ENCODE results near the gene TNNT2. TPM values are rescaled to one million over a fixed set of nuclear protein-coding genes. Genes with fewer than 3 reads are reported as not detected.

The TNNT2 gene
- total and polyA plus RNA-seq, 2 of the 4 experiments (the other 2 are of a cell fraction): 0.18 to 1.2 TPM

DNA sequence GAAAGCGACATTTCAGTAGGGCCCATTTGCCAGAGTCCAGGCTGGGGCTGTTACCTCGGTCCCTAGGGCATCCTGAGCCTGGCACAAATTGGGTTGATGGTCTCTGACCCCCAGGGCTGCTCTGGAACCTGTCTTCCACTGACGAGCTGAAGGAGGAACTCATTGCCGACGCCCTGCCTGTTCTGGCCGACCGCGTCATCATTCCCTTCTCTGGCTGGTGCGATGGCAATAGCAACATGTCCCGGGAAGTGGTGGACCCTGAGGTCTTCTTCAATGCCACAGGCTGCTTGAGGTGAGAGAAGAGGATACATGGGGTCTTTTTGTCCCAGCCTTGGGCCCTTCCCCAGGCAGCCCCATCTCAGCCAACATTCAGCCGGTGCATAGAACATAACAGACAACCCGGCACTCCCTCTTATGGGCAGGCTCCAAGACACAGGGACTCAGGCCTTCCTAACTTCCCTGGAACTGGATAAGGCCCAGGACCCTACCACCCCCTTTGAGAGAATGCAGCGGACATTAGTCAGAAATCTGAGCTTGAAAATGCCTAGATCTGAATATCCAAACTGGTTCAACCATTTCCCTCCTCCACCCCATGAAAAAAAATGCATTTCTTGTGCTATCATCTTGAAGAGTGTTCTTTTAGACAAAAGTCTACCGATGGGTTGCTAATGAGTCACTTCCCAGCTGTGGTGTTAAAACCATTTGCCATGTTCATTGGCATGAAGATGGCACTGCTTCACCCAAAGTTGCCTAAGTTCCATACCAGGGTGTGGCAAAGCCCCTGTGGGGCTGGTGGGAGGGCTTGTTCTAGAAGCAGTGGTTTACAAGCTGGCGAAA, 58.8 kb downstream of the TNNT2 start (continued):
- no peak for TF ChIP-seq MXI1 (IDR thresholded peaks at IDR 0.05; ENCODE audit: borderline replicate concordance, low read depth, low read length)

GRCh38 chr1:201317551-201317950, 59.9 kb downstream of the TNNT2 start:
- Histone ChIP-seq H2BK120ac (ENCODE audit: low read depth, low read length) (no peak overlapping the region), H4K5ac (ENCODE audit: low read depth, low read length) (no peak overlapping the region), H4K8ac (ENCODE audit: low read depth in 2 of 2, low read length in 2 of 2) (no peak overlapping the region), H4K20me1 (ENCODE audit: insufficient read depth, low read length) (no peaks in the 10 kb centered on the region), H3K9ac (ENCODE audit: low read depth, low read length) (no peak overlapping the region), H3K4ac (ENCODE audit: low read depth, low read length) (no peak overlapping the region), H2AK5ac (ENCODE audit: low read depth, low read length) (no peak overlapping the region), H3K9me3 (ENCODE audit: control insufficient read depth, insufficient read depth, low read length) (no peaks in the 10 kb centered on the region), H3K27me3 (ENCODE audit: control insufficient read depth, insufficient read depth, low read length) (peaks cover 79% of the 10 kb centered on the region), H3K79me1 (ENCODE audit: low read depth in 1 of 2, low read length in 2 of 2) (no peaks in the 10 kb centered on the region), H3K4me1 (ENCODE audit: control insufficient read depth, insufficient read depth, low read length) (no peaks in the 10 kb centered on the region), H2BK5ac (ENCODE audit: low read depth, low read length, poor library complexity, severe bottlenecking) (no peak overlapping the region), H3K36me3 (ENCODE audit: control insufficient read depth, insufficient read depth, low read length) (no peaks in the 10 kb centered on the region), H2AFZ (replicated peaks; ENCODE audit: low read length, poor library complexity) (no peak overlapping the region), H3K56ac (ENCODE audit: extremely low read depth, insufficient read depth, low read length) (no peak overlapping the region), H3K4me3 (ENCODE audit: insufficient read depth, low read depth, low read length) (no peak overlapping the region), H3K9me1 (ENCODE audit: insufficient read depth, low read length) (no peaks in the 10 kb centered on the region; the same call in 1 of the 2 replicates), H3K4me2 (ENCODE audit: low read depth, low read length) (no peak overlapping the region), H2BK20ac (ENCODE audit: low read depth, low read length) (no peak overlapping the region), H3K18ac (ENCODE audit: low read depth, low read length) (no peak overlapping the region), H4K91ac (ENCODE audit: insufficient read depth, low read depth, low read length) (no peak overlapping the region), H3K14ac (replicated peaks; ENCODE audit: low read depth, low read length) (no peak overlapping the region), H3K23ac (ENCODE audit: low read depth, low read length) (no peak overlapping the region), H2AK9ac (replicated peaks; ENCODE audit: low read depth, low read length, poor library complexity) (no peak overlapping the region), H3K27ac (ENCODE audit: insufficient read depth, low read length) (no peak overlapping the region), H2BK15ac (ENCODE audit: low read depth, low read length) (no peak overlapping the region)
- intact Hi-C loops (cut with micrococcal nuclease): no loop called here
- DNase-seq (no peak), ATAC-seq (ENCODE audit: low read depth) (no peak)
- CTCF ChIA-PET: no interaction called here
- POLR2A ChIA-PET (ENCODE audit: unreplicated experiment): no interaction called here
- in situ Hi-C loops (cut with MboI; ENCODE audit: low sequenced_read_pairs): no loop called here
- BruUV-seq (replicated peaks): no TSS peak
- 95% methylated on average over 7 of the region's 13 CpGs; no CpG with 5 or more reads in 1 of the 2 experiments for WGBS, 2 experiments (ENCODE audit: extremely low coverage in 2 of 2, insufficient read length in 1 of 2)
- dilution Hi-C loops (cut with HindIII; ENCODE audit: low sequenced_read_pairs, unreplicated experiment): no loop called here
- TF ChIP-seq, protein P1, sequence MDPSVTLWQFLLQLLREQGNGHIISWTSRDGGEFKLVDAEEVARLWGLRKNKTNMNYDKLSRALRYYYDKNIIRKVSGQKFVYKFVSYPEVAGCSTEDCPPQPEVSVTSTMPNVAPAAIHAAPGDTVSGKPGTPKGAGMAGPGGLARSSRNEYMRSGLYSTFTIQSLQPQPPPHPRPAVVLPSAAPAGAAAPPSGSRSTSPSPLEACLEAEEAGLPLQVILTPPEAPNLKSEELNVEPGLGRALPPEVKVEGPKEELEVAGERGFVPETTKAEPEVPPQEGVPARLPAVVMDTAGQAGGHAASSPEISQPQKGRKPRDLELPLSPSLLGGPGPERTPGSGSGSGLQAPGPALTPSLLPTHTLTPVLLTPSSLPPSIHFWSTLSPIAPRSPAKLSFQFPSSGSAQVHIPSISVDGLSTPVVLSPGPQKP (IDR thresholded peaks at IDR 0.05; ENCODE audit: borderline replicate concordance, low read depth, low read length): no peak
- TF ChIP-seq USF2 (IDR thresholded peaks at IDR 0.05; ENCODE audit: low read depth, low read length) (no peak), RAD21 (IDR thresholded peaks at IDR 0.05; ENCODE audit: low read length) (no peak), FOS (IDR thresholded peaks at IDR 0.05; ENCODE audit: low read depth, low read length) (no peak), NFE2L2 (IDR thresholded peaks at IDR 0.05; ENCODE audit: low read depth, low read length) (no peak), MXI1 (IDR thresholded peaks at IDR 0.05; ENCODE audit: borderline replicate concordance, low read depth, low read length) (no peak), POLR2A (IDR thresholded peaks at IDR 0.05; ENCODE audit: low read depth, low read length) (no peak), CTCF (conservative IDR thresholded peaks at IDR 0.05; ENCODE audit: low read depth, low read length) (no peak), RCOR1 (IDR thresholded peaks at IDR 0.05; ENCODE audit: insufficient replicate concordance, low read length) (no peak), BHLHE40 (IDR thresholded peaks at IDR 0.05; ENCODE audit: low read depth, low read length) (no peak)

Measured in IMR-90 (cell line).